Measurements from ENCODE around the gene ZBTB25.

ZBTB25 gene

DNA sequence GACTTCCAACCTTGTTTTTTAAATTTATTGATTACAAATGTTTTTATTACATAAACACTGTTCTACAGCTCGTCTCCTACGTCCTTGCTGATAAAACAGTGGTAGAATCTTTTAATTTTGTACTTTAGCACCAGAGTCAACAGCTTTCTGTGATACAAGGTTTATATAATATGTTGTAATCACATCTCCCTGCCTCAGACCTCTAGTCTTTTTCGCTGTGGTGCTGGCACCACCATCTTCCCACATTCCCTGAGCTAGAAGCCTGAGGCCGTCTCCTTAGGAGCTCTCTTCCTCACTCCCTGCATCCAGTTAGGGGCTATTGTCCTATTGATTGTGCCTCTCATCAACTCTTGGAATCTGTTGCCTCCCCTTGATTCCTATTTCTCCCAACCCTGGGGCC, 98.3 kb downstream of the ZBTB25 start:
- in situ Hi-C loops (cut with HindIII; ENCODE audit: low sequenced_read_pairs): no loop called here

DNA sequence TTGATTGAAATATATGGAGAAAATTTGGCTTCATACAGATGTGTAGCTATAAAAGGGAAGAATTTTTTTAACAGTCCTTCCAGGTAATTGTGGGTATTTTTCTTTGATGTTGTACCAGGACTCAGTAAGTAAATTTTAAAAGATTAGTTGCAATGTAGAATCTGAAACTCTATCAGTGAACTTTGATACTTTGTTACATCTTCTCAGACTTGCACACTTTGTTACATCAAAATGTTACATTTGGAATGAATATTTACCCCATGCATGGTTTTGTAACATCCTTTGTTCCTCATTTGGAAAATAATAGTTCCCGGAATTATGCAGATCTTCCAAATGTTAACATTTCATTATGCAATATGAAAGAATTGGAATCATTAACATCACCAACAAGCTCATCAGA, 101.7 kb downstream of the ZBTB25 start:
- in situ Hi-C loops (cut with HindIII; ENCODE audit: low sequenced_read_pairs): no loop called here

DNA sequence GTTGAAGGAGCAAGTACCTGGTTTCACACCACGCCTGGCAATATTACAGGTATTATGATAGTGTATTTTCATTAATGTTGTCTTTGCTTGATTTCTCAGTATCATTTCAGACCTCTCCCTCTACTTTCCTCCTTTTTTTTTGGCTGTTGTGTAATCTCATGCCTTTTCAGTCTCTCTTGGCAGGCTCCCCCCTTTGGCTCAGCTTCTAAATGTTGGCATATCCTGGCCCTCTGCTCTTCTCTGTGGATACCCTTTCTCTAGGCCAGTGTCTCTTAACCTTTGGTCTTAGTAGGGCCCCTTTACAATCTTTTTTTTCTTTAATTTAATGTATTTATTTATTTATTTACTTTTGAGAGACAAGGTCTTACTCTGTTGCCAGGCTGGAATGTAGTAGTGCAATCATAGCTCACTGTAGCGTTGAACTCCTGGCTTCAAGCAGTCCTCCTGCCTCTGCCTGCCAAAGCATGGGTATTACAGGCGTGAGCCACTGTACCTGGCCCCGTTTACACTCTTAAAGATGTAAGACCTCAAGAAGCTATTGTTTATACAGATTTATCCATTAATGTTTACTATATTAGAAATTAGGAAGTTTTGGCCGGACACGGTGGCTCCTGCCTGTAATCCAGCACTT, 102.7 kb downstream of the ZBTB25 start:
- in situ Hi-C loops (cut with HindIII; ENCODE audit: low sequenced_read_pairs): no loop called here
